Astrocyte of the cerebellum (primary cell): Measurements from ENCODE around the gene SEC14L2.

ENCODE experiments used
- DNase-seq: peaks from one replicate; pipeline ENCODE4 v3.0.0-alpha.2; 2011; ENCODE audit warnings: low read depth
- H3K4me3 ChIP-seq: 2 replicates; pipeline ENCODE4 v1.5.1; 2011; ENCODE audit warnings: mild to moderate bottlenecking, low read depth, low read length, moderate library complexity
- in situ Hi-C: cut with HindIII; loops from 2 replicates; pipeline ENCODE4 v1.10.0; 2017; ENCODE audit warnings: low sequenced_read_pairs
- TF ChIP-seq, protein P1 (sequence below): IDR thresholded peaks from 2 replicates; pipeline ENCODE4 v1.5.1; 2012; ENCODE audit warnings: low read length, low read depth, moderate library complexity, mild to moderate bottlenecking; ENCODE audit errors: missing control alignments

Gene SEC14L2

DNA sequence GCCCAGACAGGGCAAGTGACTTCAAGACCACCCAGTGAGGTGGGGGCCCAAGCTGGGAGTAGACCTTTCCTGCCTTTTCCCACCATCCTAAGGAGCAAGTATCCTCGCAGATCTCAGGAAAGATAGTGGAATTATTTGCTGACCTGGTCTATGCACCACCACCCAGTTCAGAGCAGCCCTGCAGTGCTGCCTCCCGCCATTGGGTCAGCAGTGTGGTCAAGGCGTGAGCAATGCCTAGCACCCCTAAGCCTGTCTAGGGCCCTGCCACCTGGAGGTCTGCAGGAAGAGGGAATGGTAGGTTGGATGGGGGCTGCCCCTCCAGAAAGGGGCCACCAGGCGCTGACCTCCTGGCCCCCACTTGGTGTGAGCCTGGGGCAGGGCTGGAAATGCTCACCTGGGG, 35.3 kb downstream of the SEC14L2 start:
- no peak overlapping the region for H3K4me3 ChIP-seq
- in situ Hi-C loops: no loop called here
- TF ChIP-seq, protein P1, sequence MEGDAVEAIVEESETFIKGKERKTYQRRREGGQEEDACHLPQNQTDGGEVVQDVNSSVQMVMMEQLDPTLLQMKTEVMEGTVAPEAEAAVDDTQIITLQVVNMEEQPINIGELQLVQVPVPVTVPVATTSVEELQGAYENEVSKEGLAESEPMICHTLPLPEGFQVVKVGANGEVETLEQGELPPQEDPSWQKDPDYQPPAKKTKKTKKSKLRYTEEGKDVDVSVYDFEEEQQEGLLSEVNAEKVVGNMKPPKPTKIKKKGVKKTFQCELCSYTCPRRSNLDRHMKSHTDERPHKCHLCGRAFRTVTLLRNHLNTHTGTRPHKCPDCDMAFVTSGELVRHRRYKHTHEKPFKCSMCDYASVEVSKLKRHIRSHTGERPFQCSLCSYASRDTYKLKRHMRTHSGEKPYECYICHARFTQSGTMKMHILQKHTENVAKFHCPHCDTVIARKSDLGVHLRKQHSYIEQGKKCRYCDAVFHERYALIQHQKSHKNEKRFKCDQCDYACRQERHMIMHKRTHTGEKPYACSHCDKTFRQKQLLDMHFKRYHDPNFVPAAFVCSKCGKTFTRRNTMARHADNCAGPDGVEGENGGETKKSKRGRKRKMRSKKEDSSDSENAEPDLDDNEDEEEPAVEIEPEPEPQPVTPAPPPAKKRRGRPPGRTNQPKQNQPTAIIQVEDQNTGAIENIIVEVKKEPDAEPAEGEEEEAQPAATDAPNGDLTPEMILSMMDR: no peak

DNA sequence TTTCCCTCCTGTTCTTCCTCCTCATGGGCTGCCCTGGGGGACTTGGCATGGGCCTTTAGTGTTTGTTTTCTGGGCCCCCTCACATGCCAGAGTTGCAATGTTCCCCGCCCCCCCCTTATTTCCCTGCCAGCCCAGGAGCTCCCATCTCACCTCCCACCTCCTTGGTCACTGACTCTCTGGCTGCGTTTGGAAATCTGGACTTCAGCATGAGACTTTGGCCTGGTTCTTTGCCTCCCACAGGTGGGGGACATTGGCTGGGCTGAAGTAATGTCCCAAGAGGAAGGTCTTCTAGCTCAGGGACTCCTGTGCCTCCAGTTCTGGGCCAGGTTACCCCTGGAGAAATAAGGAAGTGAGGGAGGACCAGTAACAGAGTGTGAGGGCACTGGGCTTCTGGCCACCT, 35.7 kb downstream of the SEC14L2 start:
- in situ Hi-C loops: no loop called here
- TF ChIP-seq, protein P1: no peak
- no peak overlapping the region for H3K4me3 ChIP-seq
- no peak for DNase-seq

More for the DNA sequence above, 35.3 kb downstream of the SEC14L2 start:
- DNase-seq: no peak

DNA sequence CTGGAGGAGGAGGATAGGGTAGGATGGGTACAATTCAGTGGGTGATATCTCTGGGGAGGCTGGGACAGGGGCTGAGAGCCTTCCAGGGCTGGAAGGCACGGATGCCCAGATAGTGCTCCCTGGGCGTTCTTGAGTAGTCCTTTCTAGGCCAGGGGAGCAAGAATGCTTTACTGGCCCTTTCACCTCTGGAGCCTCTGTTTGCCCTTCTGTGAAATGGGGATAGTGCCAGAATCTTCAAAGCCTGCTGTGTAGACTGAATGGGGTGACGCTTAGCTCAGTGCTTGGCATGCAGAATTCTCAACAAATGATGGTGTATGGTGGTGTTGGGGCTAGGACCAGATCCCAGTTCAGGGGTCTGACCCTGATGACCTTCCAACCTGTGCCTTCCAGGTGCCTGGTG, 36.4 kb downstream of the SEC14L2 start:
- no peak overlapping the region for H3K4me3 ChIP-seq
- no peak for DNase-seq
- in situ Hi-C loops: no loop called here
- TF ChIP-seq, protein P1: no peak

DNA sequence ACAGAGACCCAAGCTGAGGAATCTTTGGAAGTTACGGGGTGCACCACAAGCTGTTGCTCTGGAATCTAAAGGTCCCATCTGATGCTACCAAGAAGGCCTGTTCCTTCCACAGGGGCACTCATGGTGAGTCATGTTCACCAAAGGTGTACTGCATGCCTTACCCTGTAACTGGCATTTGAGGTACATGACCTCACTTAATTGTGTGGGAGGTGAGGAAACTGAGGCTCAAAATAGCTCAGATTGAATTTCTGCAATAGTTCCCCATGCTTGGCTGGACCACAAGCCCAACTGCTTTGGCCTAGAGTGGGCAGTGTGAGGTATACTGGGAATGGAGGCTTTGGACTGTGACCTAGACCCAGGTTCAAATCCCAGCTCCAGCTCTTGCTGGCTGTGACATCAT, 37.0 kb downstream of the SEC14L2 start:
- in situ Hi-C loops: no loop called here
- TF ChIP-seq, protein P1: no peak
- no peak overlapping the region for H3K4me3 ChIP-seq
- no peak for DNase-seq

DNA sequence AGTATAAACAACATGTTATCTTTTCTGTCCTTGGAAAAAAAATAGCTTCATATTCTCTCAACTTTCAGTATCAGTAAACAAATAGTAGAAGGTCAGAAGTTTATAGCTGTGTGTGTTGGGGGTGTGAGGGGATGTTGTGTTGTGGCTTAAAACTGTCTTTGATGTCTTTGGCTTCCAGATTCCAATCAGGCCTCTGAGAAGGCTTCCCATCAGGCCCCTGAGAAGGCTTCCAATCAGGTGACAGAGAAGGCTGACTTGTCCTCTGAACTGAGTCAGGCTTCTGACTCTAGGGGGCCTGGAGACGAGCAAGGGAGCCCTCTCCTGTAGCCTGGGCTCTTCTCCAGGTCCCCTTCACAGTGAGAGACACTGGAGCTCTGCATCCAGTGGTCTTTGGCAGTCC, 38.0 kb downstream of the SEC14L2 start:
- DNase-seq: no peak
- TF ChIP-seq, protein P1: no peak
- no peak overlapping the region for H3K4me3 ChIP-seq
- in situ Hi-C loops: no loop called here

DNA sequence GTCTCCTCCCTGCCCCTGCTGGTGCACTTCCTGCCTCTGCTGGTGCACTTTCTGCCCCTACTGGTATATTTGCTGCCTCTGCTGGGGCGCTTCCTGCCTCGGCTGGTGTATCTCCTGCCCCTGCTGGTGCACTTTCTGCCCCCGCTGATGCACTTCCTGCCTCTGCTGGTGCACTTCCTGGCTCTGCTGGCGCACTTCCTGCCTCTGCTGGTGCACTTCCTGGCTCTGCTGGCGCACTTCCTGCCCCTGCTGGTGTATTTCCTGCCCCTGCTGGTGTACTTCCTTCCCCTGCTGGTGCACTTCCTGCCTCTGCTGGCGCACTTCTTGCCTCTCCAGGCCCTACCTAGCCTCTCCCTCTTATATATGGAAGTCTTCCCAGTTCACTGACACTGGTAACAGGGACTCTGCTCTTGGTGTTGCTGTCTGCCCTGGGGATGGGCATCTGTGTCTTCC, 38.9 kb downstream of the SEC14L2 start:
- no peak for DNase-seq

More for the DNA sequence above, 38.9 kb downstream of the SEC14L2 start:
- in situ Hi-C loops: no loop called here
- H3K4me3 ChIP-seq: no peak overlapping the region
- TF ChIP-seq, protein P1: no peak
